ENCODE measurements around the gene ACOXL. TPM values are rescaled to one million over a fixed set of nuclear protein-coding genes. Genes with fewer than 3 reads are reported as not detected.

The ACOXL gene
- total RNA-seq, 3 donors from 2014 or later (not counting 1 experiment from before 2014, with no cell fraction given) = not detected

DNA sequence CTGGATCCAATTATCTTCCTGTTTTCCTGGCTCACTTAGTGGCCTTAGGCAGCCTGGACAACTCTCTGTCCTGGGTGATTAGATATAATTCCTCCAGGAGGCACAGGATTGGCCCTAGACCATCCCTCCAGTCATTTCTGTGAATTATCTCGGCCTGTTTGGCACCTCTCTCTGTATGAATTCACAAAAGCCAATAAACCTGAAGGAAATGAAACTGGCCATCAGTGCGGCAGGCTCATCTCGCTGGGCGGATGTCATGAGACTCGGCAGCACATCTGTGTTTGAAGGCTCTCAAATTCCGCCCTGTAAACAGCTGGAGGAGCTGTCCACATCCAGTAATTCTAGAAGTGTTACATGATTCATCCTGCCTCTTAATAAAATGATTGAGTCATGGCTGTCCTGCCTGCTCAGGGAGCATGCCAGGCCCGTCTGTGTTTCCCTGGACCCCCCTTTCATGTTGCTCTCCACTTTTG lies 38.6 kb downstream of the ACOXL start:
- H3K4me3 ChIP-seq (ENCODE audit: low read length) = no peak overlapping the region
- H3K4me3 Mint-ChIP-seq = no peak overlapping the region
- no peaks in the 10 kb centered on the region for H3K36me3 Mint-ChIP-seq

DNA sequence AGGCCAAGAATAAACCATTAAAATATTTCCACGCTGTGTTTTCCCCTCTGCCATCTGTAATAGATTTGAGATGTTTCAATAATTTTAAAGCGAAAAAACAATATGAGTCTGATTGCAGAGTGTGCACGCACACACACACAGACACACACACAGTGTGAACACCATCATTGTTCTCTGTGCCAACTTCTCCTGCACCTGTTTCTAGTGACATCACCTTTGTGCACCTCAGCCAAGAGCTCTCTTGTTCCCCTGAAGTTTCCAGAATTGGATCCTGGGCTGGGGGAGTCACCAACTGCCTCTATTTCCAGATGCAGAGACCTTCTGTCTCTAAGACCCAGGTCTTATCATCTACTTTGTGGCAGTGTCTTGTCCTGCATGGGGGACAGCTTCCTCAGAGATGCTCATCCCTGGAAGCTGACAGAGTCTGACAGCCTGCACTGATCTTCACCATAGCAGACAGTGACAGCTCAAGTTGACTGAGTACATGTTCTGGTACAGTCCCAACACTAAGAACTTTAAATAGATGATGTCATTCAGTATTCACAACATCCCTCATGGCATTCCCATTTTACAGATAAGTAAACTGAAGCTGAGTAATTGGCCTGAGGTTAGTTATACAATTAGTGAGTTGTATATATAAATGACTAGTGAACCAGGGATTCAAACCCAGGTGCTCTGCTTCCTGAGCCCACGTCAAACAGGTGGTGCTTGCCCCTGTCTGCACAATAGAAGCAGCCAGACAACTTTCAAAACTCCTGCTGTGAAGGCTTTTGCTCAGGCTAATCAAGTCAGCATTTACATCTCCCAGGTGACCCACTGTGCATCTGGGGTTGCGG lies 39.4 kb downstream of the ACOXL start:
- Mint-ChIP-seq H3K36me3 (no peaks in the 10 kb centered on the region), H3K9me3 (no peaks in the 10 kb centered on the region), H3K4me3 (no peak overlapping the region), H3K4me1 (no peaks in the 10 kb centered on the region), H3K27ac (no peak overlapping the region), H3K27me3 (ENCODE audit: low read depth in 2 of 2) (peaks cover 12 to 17% of the 10 kb centered on the region in 2 donors)
- TF ChIP-seq, protein P1, sequence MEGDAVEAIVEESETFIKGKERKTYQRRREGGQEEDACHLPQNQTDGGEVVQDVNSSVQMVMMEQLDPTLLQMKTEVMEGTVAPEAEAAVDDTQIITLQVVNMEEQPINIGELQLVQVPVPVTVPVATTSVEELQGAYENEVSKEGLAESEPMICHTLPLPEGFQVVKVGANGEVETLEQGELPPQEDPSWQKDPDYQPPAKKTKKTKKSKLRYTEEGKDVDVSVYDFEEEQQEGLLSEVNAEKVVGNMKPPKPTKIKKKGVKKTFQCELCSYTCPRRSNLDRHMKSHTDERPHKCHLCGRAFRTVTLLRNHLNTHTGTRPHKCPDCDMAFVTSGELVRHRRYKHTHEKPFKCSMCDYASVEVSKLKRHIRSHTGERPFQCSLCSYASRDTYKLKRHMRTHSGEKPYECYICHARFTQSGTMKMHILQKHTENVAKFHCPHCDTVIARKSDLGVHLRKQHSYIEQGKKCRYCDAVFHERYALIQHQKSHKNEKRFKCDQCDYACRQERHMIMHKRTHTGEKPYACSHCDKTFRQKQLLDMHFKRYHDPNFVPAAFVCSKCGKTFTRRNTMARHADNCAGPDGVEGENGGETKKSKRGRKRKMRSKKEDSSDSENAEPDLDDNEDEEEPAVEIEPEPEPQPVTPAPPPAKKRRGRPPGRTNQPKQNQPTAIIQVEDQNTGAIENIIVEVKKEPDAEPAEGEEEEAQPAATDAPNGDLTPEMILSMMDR (IDR thresholded peaks at IDR 0.05) = no peak
- ATAC-seq (no peak), DNase-seq (no peak)
- no peak overlapping the region for H3K27ac ChIP-seq (ENCODE audit: low read length)
- 91% methylated on average over 5 of the region's 5 CpGs for WGBS (ENCODE audit: insufficient coverage)
- no peak overlapping the region for H3K4me3 ChIP-seq (ENCODE audit: low read length)
- H3K36me3 ChIP-seq (ENCODE audit: control insufficient read depth, insufficient read depth, low read length) = no peaks in the 10 kb centered on the region
- no peaks in the 10 kb centered on the region for H3K9me3 ChIP-seq (ENCODE audit: control insufficient read depth, insufficient read depth, low read length)
- intact Hi-C loops (cut with micrococcal nuclease) = no loop called here
- no peaks in the 10 kb centered on the region for H3K4me1 ChIP-seq (ENCODE audit: control insufficient read depth, insufficient read depth, low read length)
- no peaks in the 10 kb centered on the region for H3K27me3 ChIP-seq (ENCODE audit: control insufficient read depth, insufficient read depth, low read length)

More for the DNA sequence above, 38.6 kb downstream of the ACOXL start:
- DNase-seq (no peak), ATAC-seq (no peak)
- Histone ChIP-seq H3K36me3 (ENCODE audit: control insufficient read depth, insufficient read depth, low read length) (no peaks in the 10 kb centered on the region), H3K27me3 (ENCODE audit: control insufficient read depth, insufficient read depth, low read length) (no peaks in the 10 kb centered on the region), H3K9me3 (ENCODE audit: control insufficient read depth, insufficient read depth, low read length) (no peaks in the 10 kb centered on the region), H3K27ac (ENCODE audit: low read length) (no peak overlapping the region), H3K4me1 (ENCODE audit: control insufficient read depth, insufficient read depth, low read length) (no peaks in the 10 kb centered on the region)
- intact Hi-C loops (cut with micrococcal nuclease) = no loop called here
- Mint-ChIP-seq H3K27ac (no peak overlapping the region), H3K9me3 (no peaks in the 10 kb centered on the region), H3K27me3 (ENCODE audit: low read depth in 2 of 2) (peaks cover 5 to 17% of the 10 kb centered on the region in 2 donors), H3K4me1 (no peaks in the 10 kb centered on the region)
- WGBS (ENCODE audit: insufficient coverage) = 83% methylated on average over 7 of the region's 7 CpGs
- TF ChIP-seq, protein P1 (IDR thresholded peaks at IDR 0.05) = no peak

DNA sequence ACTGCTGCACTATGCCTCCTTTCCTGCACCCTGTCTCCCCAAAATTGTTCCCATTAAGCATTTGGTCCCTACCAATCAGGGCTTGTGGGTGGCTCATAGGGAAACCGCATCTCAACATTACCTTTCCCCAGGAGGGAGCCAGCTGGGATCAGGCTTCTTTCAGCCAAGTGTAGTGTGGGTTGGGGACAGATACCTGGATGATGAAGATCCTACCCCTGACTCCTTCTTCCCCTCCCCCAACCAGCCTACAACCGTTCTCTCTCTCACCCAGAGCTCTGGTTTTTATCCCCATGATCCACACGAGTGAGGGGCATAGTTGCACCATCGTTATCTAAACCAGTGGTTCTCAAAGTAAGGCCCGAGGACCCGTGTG lies 40.0 kb downstream of the ACOXL start:
- intact Hi-C loops (cut with micrococcal nuclease) = no loop called here
- TF ChIP-seq, protein P1 (IDR thresholded peaks at IDR 0.05) = no peak
- DNase-seq (no peak), ATAC-seq (no peak)
- 69% methylated on average over 5 of the region's 6 CpGs for WGBS (ENCODE audit: insufficient coverage)
- H3K36me3 ChIP-seq (ENCODE audit: control insufficient read depth, insufficient read depth, low read length) = no peaks in the 10 kb centered on the region
- Mint-ChIP-seq H3K4me1 (no peaks in the 10 kb centered on the region), H3K9me3 (no peaks in the 10 kb centered on the region), H3K27ac (no peak overlapping the region), H3K4me3 (no peak overlapping the region), H3K27me3 (ENCODE audit: low read depth in 2 of 2) (peaks cover 11 to 17% of the 10 kb centered on the region in 2 donors), H3K36me3 (no peaks in the 10 kb centered on the region)
- no peaks in the 10 kb centered on the region for H3K27me3 ChIP-seq (ENCODE audit: control insufficient read depth, insufficient read depth, low read length)
- H3K9me3 ChIP-seq (ENCODE audit: control insufficient read depth, insufficient read depth, low read length) = no peaks in the 10 kb centered on the region
- no peaks in the 10 kb centered on the region for H3K4me1 ChIP-seq (ENCODE audit: control insufficient read depth, insufficient read depth, low read length)
- no peak overlapping the region for H3K27ac ChIP-seq (ENCODE audit: low read length)
- no peak overlapping the region for H3K4me3 ChIP-seq (ENCODE audit: low read length)

Measured in natural killer cell (primary cell).